IPS DF 6.9 (cell line): ENCODE data around the gene IFNA6.
"Not testable (repeated sequence)": the region's sequence is repeated elsewhere in the genome, so short reads cannot be mapped to it uniquely, and the experiment has no call there.

Source experiments
- DNase-seq: peaks from one replicate; pipeline ENCODE4 v3.0.0-alpha.2; 2013; ENCODE audit warnings: low read depth, low spot score
- H3K27ac ChIP-seq: one replicate; pipeline ENCODE4 v1.5.1; 2013; ENCODE audit warnings: low read length, control low read depth
- H3K27me3 ChIP-seq: 2 replicates; pipeline ENCODE4 v1.6.1; 2013; ENCODE audit warnings: mild to moderate bottlenecking, low read length; ENCODE audit not compliant: control insufficient read depth, insufficient read depth
- H3K36me3 ChIP-seq: 2 replicates; pipeline ENCODE4 v1.6.1; 2013; ENCODE audit warnings: low read length; ENCODE audit not compliant: control insufficient read depth, insufficient read depth
- H3K4me1 ChIP-seq: 2 replicates; pipeline ENCODE4 v1.6.1; 2013; ENCODE audit warnings: low read length; ENCODE audit not compliant: control insufficient read depth, insufficient read depth
- H3K4me3 ChIP-seq: 2 replicates; pipeline ENCODE4 v1.5.1; 2013; ENCODE audit warnings: mild to moderate bottlenecking, low read length
- H3K9me3 ChIP-seq: 2 replicates; pipeline ENCODE4 v1.6.1; 2013; ENCODE audit warnings: low read length, inconsistent platforms; ENCODE audit not compliant: control insufficient read depth, insufficient read depth
- WGBS: extraction: QIAGEN DNeasy Blood & Tissue Kit; methylation state at CpG from one replicate; pipeline ENCODE4 v1.1.7; 2013; ENCODE audit warnings: mixed read lengths, missing lambda C conversion rate; ENCODE audit not compliant: insufficient read length, insufficient coverage; 5-methylcytosine and 5-hydroxymethylcytosine counted together

The IFNA6 gene

GRCh38 chr9:21367957-21368356, 17.3 kb upstream of the IFNA6 start, which contains the start of gene IFNA13:
Gene IFNA13, minus strand, starts transcription at chr9:21368057. Its CDS starts 47 bp downstream, at chr9:21368010.
- no peaks in the 10 kb centered on the region for H3K9me3 ChIP-seq
- H3K36me3 ChIP-seq = no peaks in the 10 kb centered on the region
- H3K27me3 ChIP-seq = no peaks in the 10 kb centered on the region
- WGBS = no CpG with 5 or more reads among the region's 3 CpGs
- H3K4me3 ChIP-seq = no peak within 1 kb of the TSS
- no peak for DNase-seq
- no peak within 1 kb of the TSS for H3K27ac ChIP-seq
- H3K4me1 ChIP-seq = no peaks in the 10 kb centered on the region

GRCh38 chr9:21367169-21367568, 16.5 kb upstream of the IFNA6 start:
- H3K27me3 ChIP-seq, H3K9me3 ChIP-seq, H3K4me1 ChIP-seq, H3K4me3 ChIP-seq, DNase-seq, H3K36me3 ChIP-seq, H3K27ac ChIP-seq: not testable (repeated sequence)
- WGBS = no CpG with 5 or more reads among the region's 2 CpGs

GRCh38 chr9:21362287-21362686, 11.6 kb upstream of the IFNA6 start:
- WGBS = no CpG with 5 or more reads among the region's 8 CpGs
- Histone ChIP-seq H3K27me3 (no peaks in the 10 kb centered on the region), H3K4me1 (no peaks in the 10 kb centered on the region), H3K9me3 (no peaks in the 10 kb centered on the region), H3K4me3 (no peak overlapping the region), H3K27ac (no peak overlapping the region), H3K36me3 (no peaks in the 10 kb centered on the region)
- no peak for DNase-seq

- Histone ChIP-seq H3K27ac (no peak overlapping the region), H3K4me1 (no peaks in the 10 kb centered on the region), H3K36me3 (no peaks in the 10 kb centered on the region), H3K4me3 (no peak overlapping the region), H3K27me3 (no peaks in the 10 kb centered on the region), H3K9me3 (no peaks in the 10 kb centered on the region)
- no CpG with 5 or more reads among the region's 7 CpGs for WGBS
- DNase-seq = no peak
Observed at GRCh38 chr9:21357479-21358460, 7.1 kb upstream of the IFNA6 start.

GRCh38 chr9:21348430-21348970, 2.2 kb downstream of the IFNA6 start:
- Histone ChIP-seq H3K4me1 (no peaks in the 10 kb centered on the region), H3K4me3 (no peak overlapping the region), H3K27ac (no peak overlapping the region), H3K9me3 (no peaks in the 10 kb centered on the region), H3K36me3 (no peaks in the 10 kb centered on the region), H3K27me3 (no peaks in the 10 kb centered on the region)
- DNase-seq = no peak
- no CpG with 5 or more reads among the region's 3 CpGs for WGBS

- no peaks in the 10 kb centered on the region for H3K27me3 ChIP-seq
- no peak overlapping the region for H3K27ac ChIP-seq
- no peaks in the 10 kb centered on the region for H3K36me3 ChIP-seq
- no peaks in the 10 kb centered on the region for H3K9me3 ChIP-seq
- H3K4me3 ChIP-seq = no peak overlapping the region
- no peak for DNase-seq
- H3K4me1 ChIP-seq = no peaks in the 10 kb centered on the region
- WGBS = no CpG with 5 or more reads among the region's 4 CpGs
Observed at GRCh38 chr9:21340735-21341134, 10.0 kb downstream of the IFNA6 start.

- Histone ChIP-seq H3K9me3 (no peaks in the 10 kb centered on the region), H3K27ac (no peak overlapping the region), H3K27me3 (no peaks in the 10 kb centered on the region), H3K4me1 (peaks cover 4% of the 10 kb centered on the region; the same call in 1 of the 2 replicates), H3K36me3 (no peaks in the 10 kb centered on the region), H3K4me3 (no peak overlapping the region)
- DNase-seq = no peak
Observed at GRCh38 chr9:21336457-21336856, 14.2 kb downstream of the IFNA6 start.

GRCh38 chr9:21334701-21335632, 15.7 kb downstream of the IFNA6 start, which contains the start of gene KLHL9:
Gene KLHL9, minus strand, starts transcription at chr9:21335404. Its CDS starts 545 bp downstream, at chr9:21334859.
- no peaks in the 10 kb centered on the region for H3K36me3 ChIP-seq
- H3K4me1 ChIP-seq = peaks cover 4% of the 10 kb centered on the region; the same call in 1 of the 2 replicates
- no peaks in the 10 kb centered on the region for H3K27me3 ChIP-seq
- DNase-seq = peak; percentile 61
- no CpG with 5 or more reads among the region's 55 CpGs for WGBS
- H3K27ac ChIP-seq = no peak within 1 kb of the TSS
- H3K9me3 ChIP-seq = no peaks in the 10 kb centered on the region
- peak within 1 kb of the TSS; percentile 92 for H3K4me3 ChIP-seq

- H3K9me3 ChIP-seq = no peaks in the 10 kb centered on the region
- DNase-seq = no peak
- no CpG with 5 or more reads among the region's 2 CpGs for WGBS
- no peaks in the 10 kb centered on the region for H3K36me3 ChIP-seq
- peaks cover 4% of the 10 kb centered on the region; the same call in 1 of the 2 replicates for H3K4me1 ChIP-seq
- H3K27ac ChIP-seq = no peak overlapping the region
- no peaks in the 10 kb centered on the region for H3K27me3 ChIP-seq
- H3K4me3 ChIP-seq = no peak overlapping the region
Observed at GRCh38 chr9:21333226-21333625, 17.5 kb downstream of the IFNA6 start.
